ENCODE measurements around the gene OTUD6A. TPM values are rescaled to one million over a fixed set of nuclear protein-coding genes. Genes with fewer than 3 reads are reported as not detected.

The OTUD6A gene
- total and polyA plus RNA-seq, 9 of the 15 experiments (the other 6 are each of a cell fraction or from before 2014, with no cell fraction given): not detected

- CTCF ChIA-PET (ENCODE audit: low intra/inter-chr PET ratio): no interaction called here
- WGBS (ENCODE audit: insufficient coverage, low coverage, missing lambda C conversion rate): 0% methylated on average over 1 of the region's 1 CpG
- in situ Hi-C loops (cut with MboI) (loop anchor here (25.0 kb wide), 1 partner anchor 502 kb away; no protein-coding TSS in a partner anchor), intact Hi-C loops (cut with micrococcal nuclease) (loop anchor here (10.0 kb wide), 2 partner anchors 396 to 614 kb away; no protein-coding TSS in a partner anchor)
- no peak overlapping the region for H3K4me2 ChIP-seq (ENCODE audit: insufficient read depth, low read length)
- BruUV-seq (replicated peaks): no TSS peak
- H3K9me3 ChIP-seq (replicated peaks; ENCODE audit: control insufficient read depth, insufficient read depth, low read depth, low read length): no peaks in the 10 kb centered on the region
- H3K27me3 ChIP-seq (ENCODE audit: control insufficient read depth in 2 of 2, insufficient read depth in 2 of 2, low read length in 2 of 2): peaks cover 0 to 4% of the 10 kb centered on the region in 2 experiments; a peak in 1 of 5 replicates
- no peak for TF ChIP-seq CCAR2 (IDR thresholded peaks at IDR 0.05; ENCODE audit: low read depth, low read length)
- TF ChIP-seq NFIC (IDR thresholded peaks at IDR 0.05): peak; percentile 59
- no peak overlapping the region for H3K27ac ChIP-seq (ENCODE audit: extremely low read depth, low read depth, low read length)
- H3K9ac ChIP-seq (ENCODE audit: insufficient read depth in 1 of 2, low read depth in 2 of 2, low read length in 2 of 2): no peak overlapping the region
- POLR2A ChIA-PET: interaction anchor here (0.5 kb wide), 1 partner anchor 370 kb away, joined by 3 read pairs; no protein-coding TSS in a partner anchor
- no peaks in the 10 kb centered on the region; the same call in 1 of the 2 replicates for H4K20me1 ChIP-seq (replicated peaks; ENCODE audit: control insufficient read depth, insufficient read depth, low read length)
- no peaks in the 10 kb centered on the region for H3K9me1 ChIP-seq (ENCODE audit: control insufficient read depth, insufficient read depth, low read length)
- no peaks in the 10 kb centered on the region for H3K36me3 ChIP-seq (ENCODE audit: control insufficient read depth, insufficient read depth, low read length)
- no peaks in the 10 kb centered on the region; a peak in 1 of 5 replicates for H3K4me1 ChIP-seq (replicated peaks in 1 of 2; ENCODE audit: control insufficient read depth in 2 of 2, insufficient read depth in 2 of 2, low read length in 2 of 2)
- FAIRE-seq (no peak), DNase-seq (ENCODE audit: extremely low read depth in 1 of 4, low spot score in 3 of 4) (no peak), ATAC-seq (no peak)
- H2AFZ ChIP-seq (ENCODE audit: low read depth, low read length): no peak overlapping the region
- H3K4me3 ChIP-seq: no peak overlapping the region
- no peaks in the 10 kb centered on the region for H3K79me2 ChIP-seq (ENCODE audit: control insufficient read depth, insufficient read depth, low read length)
Observed at GRCh38 chrX:70038951-70039350, 23.3 kb upstream of the OTUD6A start.

GRCh38 chrX:70039758-70040157 lies 22.5 kb upstream of the OTUD6A start:
- ChIA-PET CTCF (ENCODE audit: low intra/inter-chr PET ratio) (no interaction called here), POLR2A (interaction anchor here (0.6 kb wide), 1 partner anchor 9 kb away, joined by 3 read pairs; no protein-coding TSS in a partner anchor)
- WGBS (ENCODE audit: insufficient coverage, low coverage, missing lambda C conversion rate): 13% methylated on average over 2 of the region's 2 CpGs
- no peaks in the 10 kb centered on the region; the same call in 1 of the 2 replicates for H4K20me1 ChIP-seq (replicated peaks; ENCODE audit: control insufficient read depth, insufficient read depth, low read length)
- H3K4me3 ChIP-seq: no peak overlapping the region
- in situ Hi-C loops (cut with MboI): loop anchor here (25.0 kb wide), 1 partner anchor 502 kb away; no protein-coding TSS in a partner anchor
- H3K27ac ChIP-seq (ENCODE audit: extremely low read depth, low read depth, low read length): no peak overlapping the region
- H3K9ac ChIP-seq (ENCODE audit: insufficient read depth in 1 of 2, low read depth in 2 of 2, low read length in 2 of 2): no peak overlapping the region
- no peaks in the 10 kb centered on the region for H3K36me3 ChIP-seq (ENCODE audit: control insufficient read depth, insufficient read depth, low read length)
- intact Hi-C loops (cut with micrococcal nuclease): loop anchor here (10.0 kb wide), 2 partner anchors 395 to 615 kb away; no protein-coding TSS in a partner anchor
- H3K9me1 ChIP-seq (ENCODE audit: control insufficient read depth, insufficient read depth, low read length): no peaks in the 10 kb centered on the region
- FAIRE-seq: no peak
- no peak for DNase-seq (ENCODE audit: extremely low read depth in 1 of 4, low spot score in 3 of 4)
- H3K79me2 ChIP-seq (ENCODE audit: control insufficient read depth, insufficient read depth, low read length): no peaks in the 10 kb centered on the region
- no peak overlapping the region for H2AFZ ChIP-seq (ENCODE audit: low read depth, low read length)
- peaks cover 0 to 4% of the 10 kb centered on the region in 2 experiments; a peak in 1 of 5 replicates for H3K27me3 ChIP-seq (ENCODE audit: control insufficient read depth in 2 of 2, insufficient read depth in 2 of 2, low read length in 2 of 2)
- ATAC-seq: no peak
- H3K9me3 ChIP-seq (replicated peaks; ENCODE audit: control insufficient read depth, insufficient read depth, low read depth, low read length): no peaks in the 10 kb centered on the region
- BruUV-seq (replicated peaks): no TSS peak
- H3K4me1 ChIP-seq (replicated peaks in 1 of 2; ENCODE audit: control insufficient read depth in 2 of 2, insufficient read depth in 2 of 2, low read length in 2 of 2): no peaks in the 10 kb centered on the region; a peak in 1 of 5 replicates
- H3K4me2 ChIP-seq (ENCODE audit: insufficient read depth, low read length): no peak overlapping the region
- TF ChIP-seq ZFP30 (CRISPR knock-in tag; IDR thresholded peaks at IDR 0.05; ENCODE audit: borderline replicate concordance) (no peak), SIN3B (IDR thresholded peaks at IDR 0.05; ENCODE audit: low read depth) (no peak), MAX (CRISPR knock-in tag; IDR thresholded peaks at IDR 0.05) (no peak), ARNT (IDR thresholded peaks at IDR 0.05) (no peak), TAF15 (IDR thresholded peaks at IDR 0.05; ENCODE audit: low read depth, low read length) (no peak), ZNF449 (CRISPR knock-in tag; IDR thresholded peaks at IDR 0.05) (no peak), RBFOX2 (IDR thresholded peaks at IDR 0.05; ENCODE audit: low read depth, low read length) (no peak)
